Left ventricle myocardium inferior (tissue), 1 donor: ENCODE measurements around the gene GRPEL1. TPM values are rescaled to one million over a fixed set of nuclear protein-coding genes. Genes with fewer than 3 reads are reported as not detected.
A peak's percentile ranks its signal among the peaks of the same experiment; 100 is the strongest.

Source experiments
- DNase-seq: peaks from one replicate; pipeline ENCODE4 v3.0.0-alpha.2; 2020
- H3K27ac ChIP-seq: fragments of 200-600 bp; replicated peaks from 2 replicates; pipeline ENCODE4 v1.8.0; 2021
- H3K27me3 ChIP-seq: fragments of 200-600 bp; 2 replicates; pipeline ENCODE4 v1.8.0; 2021; ENCODE audit warnings: low read depth
- H3K36me3 ChIP-seq: fragments of 200-600 bp; 2 replicates; pipeline ENCODE4 v1.8.0; 2021
- H3K4me1 ChIP-seq: fragments of 200-600 bp; 2 replicates; pipeline ENCODE4 v1.8.0; 2021
- H3K4me3 ChIP-seq: fragments of 200-600 bp; 2 replicates; pipeline ENCODE4 v1.8.0; 2021; ENCODE audit warnings: mild to moderate bottlenecking, moderate library complexity
- H3K9me3 ChIP-seq: fragments of 200-600 bp; replicated peaks from 2 replicates; pipeline ENCODE4 v1.8.0; 2021
- CTCF ChIP-seq: fragments of 200-600 bp; IDR thresholded peaks from 2 replicates; pipeline ENCODE4 v1.8.0; 2021; ENCODE audit warnings: antibody characterized with exemption, mild to moderate bottlenecking, borderline replicate concordance
- intact Hi-C: fragments of 100-400 bp; cut with micrococcal nuclease; formaldehyde crosslinking; loops from one replicate; pipeline ENCODE4 v1.11.0; 2022
- total RNA-seq: library from RNA; stranded (reverse); fragmentation: NEBNext Ultra II Directional; extraction: Animal tissue kit (Norgen Biotek cat#: 25700); gene quantifications from one replicate; pipeline ENCODE4 v1.2.1, GENCODE V29; 2021
- donor health status: DM: no; HTN: yes; CAD: no; lungs with severe emphysema.

Gene GRPEL1
- total RNA-seq, 1 donor from 2014 or later, result 58.2 TPM

DNA sequence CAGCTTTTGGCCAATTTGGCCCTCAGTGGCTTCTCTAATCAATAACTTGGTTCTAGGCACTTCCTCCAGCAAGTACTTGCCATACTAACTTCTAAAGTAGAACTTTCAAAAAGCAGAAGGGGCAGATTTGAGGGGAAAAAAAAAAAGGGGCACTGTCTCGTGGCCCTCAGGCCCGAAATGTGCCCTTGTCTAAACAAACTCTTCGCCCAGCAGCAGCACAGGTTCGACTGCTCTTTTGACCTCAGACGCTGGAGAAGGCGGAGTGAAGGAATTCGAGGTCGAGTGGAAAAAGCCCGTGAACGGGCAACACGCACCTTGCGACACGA, 775 bp downstream of the GRPEL1 start:
- Histone ChIP-seq H3K4me1 (peaks cover 48% of the 10 kb centered on the region), H3K9me3 (no peaks in the 10 kb centered on the region), H3K27ac (peak overlapping the region; percentile 96), H3K4me3 (peak overlapping the region; percentile 82), H3K36me3 (peaks cover 20% of the 10 kb centered on the region), H3K27me3 (no peaks in the 10 kb centered on the region)
- intact Hi-C loops, result no loop called here
- TF ChIP-seq CTCF, result no peak
- no peak for DNase-seq

- peak overlapping the region; percentile 96 for H3K27ac ChIP-seq
- no peak for DNase-seq
Observed at GRCh38 chr4:7066493-7066892, 1.4 kb downstream of the GRPEL1 start.

GRCh38 chr4:7066006-7066405, 1.9 kb downstream of the GRPEL1 start:
- no peak for TF ChIP-seq CTCF
- no peak for DNase-seq
- Histone ChIP-seq H3K36me3 (peaks cover 30% of the 10 kb centered on the region), H3K27ac (no peak overlapping the region), H3K9me3 (no peaks in the 10 kb centered on the region), H3K4me3 (no peak overlapping the region), H3K27me3 (no peaks in the 10 kb centered on the region), H3K4me1 (peaks cover 48% of the 10 kb centered on the region)
- intact Hi-C loops, result no loop called here

More at GRCh38 chr4:7066493-7066892, 1.4 kb downstream of the GRPEL1 start:
- peaks cover 48% of the 10 kb centered on the region for H3K4me1 ChIP-seq
- H3K36me3 ChIP-seq, result peaks cover 25% of the 10 kb centered on the region
- H3K27me3 ChIP-seq, result no peaks in the 10 kb centered on the region
- TF ChIP-seq CTCF, result no peak
- H3K4me3 ChIP-seq, result peak overlapping the region; percentile 82
- no peaks in the 10 kb centered on the region for H3K9me3 ChIP-seq
- intact Hi-C loops, result no loop called here

GRCh38 chr4:7063362-7063761, 4.5 kb downstream of the GRPEL1 start:
- H3K9me3 ChIP-seq, result no peaks in the 10 kb centered on the region
- intact Hi-C loops, result no loop called here
- H3K27me3 ChIP-seq, result no peaks in the 10 kb centered on the region
- peaks cover 49% of the 10 kb centered on the region for H3K36me3 ChIP-seq
- H3K4me3 ChIP-seq, result no peak overlapping the region
- H3K4me1 ChIP-seq, result peaks cover 37% of the 10 kb centered on the region
- no peak for TF ChIP-seq CTCF
- no peak overlapping the region for H3K27ac ChIP-seq
- DNase-seq, result no peak

DNA sequence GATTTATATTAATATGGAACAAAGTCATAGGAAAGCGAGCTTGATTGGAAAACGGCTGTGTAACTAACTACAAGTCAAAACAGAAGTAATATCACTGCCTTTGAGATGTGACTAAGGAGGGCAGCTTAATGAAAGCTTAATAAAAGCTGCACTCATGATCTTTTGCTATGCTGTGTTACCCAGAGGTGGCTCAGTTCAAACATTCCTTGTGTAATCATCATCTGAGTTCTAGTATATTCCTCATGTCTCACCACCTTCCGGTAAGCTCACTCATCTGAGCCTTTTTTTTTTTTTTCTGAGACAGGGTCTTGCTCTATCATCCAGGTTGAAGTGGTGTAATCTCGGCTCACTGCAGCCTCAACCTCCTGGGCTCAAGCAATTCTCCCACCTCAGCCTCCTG, 5.0 kb downstream of the GRPEL1 start:
- no peak for TF ChIP-seq CTCF
- no peak overlapping the region for H3K27ac ChIP-seq
- H3K4me3 ChIP-seq, result no peak overlapping the region
- intact Hi-C loops, result no loop called here
- DNase-seq, result no peak
- H3K27me3 ChIP-seq, result no peaks in the 10 kb centered on the region
- no peaks in the 10 kb centered on the region for H3K9me3 ChIP-seq
- peaks cover 41% of the 10 kb centered on the region for H3K4me1 ChIP-seq
- H3K36me3 ChIP-seq, result peaks cover 53% of the 10 kb centered on the region

- H3K36me3 ChIP-seq, result peaks cover 62% of the 10 kb centered on the region
- peaks cover 33% of the 10 kb centered on the region for H3K4me1 ChIP-seq
- DNase-seq, result no peak
- no peak overlapping the region for H3K4me3 ChIP-seq
- intact Hi-C loops, result no loop called here
- H3K9me3 ChIP-seq, result no peaks in the 10 kb centered on the region
- H3K27me3 ChIP-seq, result no peaks in the 10 kb centered on the region
- no peak for TF ChIP-seq CTCF
- no peak overlapping the region for H3K27ac ChIP-seq
Observed at GRCh38 chr4:7061815-7062214, 6.0 kb downstream of the GRPEL1 start.
